NCI-H1417 treated with DMSO at 0.1 percent for 48 hours (cell line): ENCODE data around the gene GNB3.
A peak's percentile ranks its signal among the peaks of the same experiment; 100 is the strongest.
"Not testable (repeated sequence)": the region's sequence is repeated elsewhere in the genome, so short reads cannot be mapped to it uniquely, and the experiment has no call there.

ENCODE experiments used
- DNase-seq: peaks from one replicate; lab custom pipeline; 2025; lab: John Stamatoyannopoulos, UW

GNB3 gene

GRCh38 chr12:6860942-6861341 lies 20.2 kb downstream of the GNB3 start:
- no peak for DNase-seq

DNA sequence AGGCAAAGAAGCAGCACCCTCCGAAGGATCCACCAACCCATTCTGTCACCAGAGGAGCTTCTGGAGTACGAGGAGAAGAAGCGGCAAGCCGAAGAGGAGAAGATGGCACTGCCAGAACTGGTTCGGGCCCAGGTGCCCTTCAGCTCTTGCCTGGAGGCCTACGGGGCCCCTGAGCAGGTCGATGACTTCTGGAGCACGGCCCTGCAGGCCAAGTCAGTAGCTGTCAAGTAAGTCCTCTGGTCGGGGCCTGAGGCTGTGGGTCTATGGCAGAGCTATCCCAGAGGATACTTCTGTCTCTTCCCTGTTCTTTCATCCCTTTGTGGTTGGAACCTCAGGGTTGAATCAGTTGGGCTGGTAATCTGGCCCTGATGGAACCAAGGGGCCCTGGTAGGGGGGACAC lies 20.7 kb downstream of the GNB3 start:
- no peak for DNase-seq

GRCh38 chr12:6863033-6863432 lies 22.3 kb downstream of the GNB3 start:
- DNase-seq = no peak

GRCh38 chr12:6863586-6864321 lies 23.0 kb downstream of the GNB3 start:
- DNase-seq = no peak

GRCh38 chr12:6865307-6865706 lies 24.6 kb downstream of the GNB3 start:
- DNase-seq = not testable (repeated sequence)

DNA sequence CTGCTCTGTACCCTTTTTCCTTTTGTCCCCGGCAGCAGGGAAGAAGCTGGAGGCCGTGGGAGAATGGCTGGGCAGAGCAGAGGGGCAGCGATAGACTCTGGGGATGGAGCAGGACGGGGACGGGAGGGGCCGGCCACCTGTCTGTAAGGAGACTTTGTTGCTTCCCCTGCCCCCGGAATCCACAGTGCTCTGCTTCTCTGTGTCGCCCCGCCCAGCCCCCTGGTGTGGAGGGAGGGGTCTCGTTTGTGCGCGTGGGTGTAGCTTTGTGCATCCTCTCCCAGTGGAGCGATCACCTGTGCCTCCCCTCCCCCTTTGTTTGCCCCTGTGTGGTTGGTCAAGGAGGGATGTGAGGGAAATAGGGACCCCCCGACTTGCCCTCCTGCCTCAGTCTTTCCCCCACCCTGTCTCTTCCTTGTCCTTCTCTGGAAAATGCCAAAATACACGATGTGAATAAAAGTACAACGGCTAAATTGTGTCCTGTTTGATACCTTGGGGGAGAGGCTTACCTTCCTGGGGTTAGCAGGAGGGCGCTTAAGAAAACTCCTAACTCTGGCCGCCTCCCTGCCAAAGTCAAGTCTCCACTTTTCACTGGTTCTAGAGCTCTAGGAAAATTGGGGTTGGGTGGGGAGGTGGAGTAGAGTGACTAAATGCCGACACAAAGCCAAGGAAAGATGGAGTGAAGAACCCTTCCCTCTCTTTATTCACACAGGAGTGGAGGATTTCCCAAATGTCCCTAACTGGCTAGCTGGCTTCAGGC lies 25.6 kb downstream of the GNB3 start:
- DNase-seq = no peak

DNA sequence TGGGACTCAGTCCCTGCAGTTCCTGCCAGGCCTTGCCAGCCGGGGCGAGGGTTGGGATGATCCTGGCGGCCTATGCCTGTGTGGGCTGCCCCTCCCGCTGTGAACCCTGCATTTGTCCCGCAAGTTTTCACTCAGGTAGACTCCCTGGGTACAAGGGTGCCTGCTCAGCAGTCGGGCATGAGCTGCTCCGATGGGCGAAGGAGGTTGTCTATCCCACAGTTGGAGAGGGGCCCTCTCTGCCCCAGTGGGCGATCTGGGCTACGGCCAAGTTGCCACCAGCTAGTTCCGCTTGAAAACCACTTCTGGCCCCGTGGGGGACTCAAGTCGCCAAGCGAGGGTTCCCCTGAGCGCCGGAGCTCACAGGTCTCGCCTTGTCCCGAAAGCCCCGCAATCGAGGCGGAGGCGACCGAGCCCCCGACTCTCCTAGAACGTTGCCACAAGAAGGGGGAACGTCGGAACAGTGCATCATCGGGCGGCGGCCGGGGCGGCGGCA lies 26.2 kb downstream of the GNB3 start:
- no peak for DNase-seq

DNA sequence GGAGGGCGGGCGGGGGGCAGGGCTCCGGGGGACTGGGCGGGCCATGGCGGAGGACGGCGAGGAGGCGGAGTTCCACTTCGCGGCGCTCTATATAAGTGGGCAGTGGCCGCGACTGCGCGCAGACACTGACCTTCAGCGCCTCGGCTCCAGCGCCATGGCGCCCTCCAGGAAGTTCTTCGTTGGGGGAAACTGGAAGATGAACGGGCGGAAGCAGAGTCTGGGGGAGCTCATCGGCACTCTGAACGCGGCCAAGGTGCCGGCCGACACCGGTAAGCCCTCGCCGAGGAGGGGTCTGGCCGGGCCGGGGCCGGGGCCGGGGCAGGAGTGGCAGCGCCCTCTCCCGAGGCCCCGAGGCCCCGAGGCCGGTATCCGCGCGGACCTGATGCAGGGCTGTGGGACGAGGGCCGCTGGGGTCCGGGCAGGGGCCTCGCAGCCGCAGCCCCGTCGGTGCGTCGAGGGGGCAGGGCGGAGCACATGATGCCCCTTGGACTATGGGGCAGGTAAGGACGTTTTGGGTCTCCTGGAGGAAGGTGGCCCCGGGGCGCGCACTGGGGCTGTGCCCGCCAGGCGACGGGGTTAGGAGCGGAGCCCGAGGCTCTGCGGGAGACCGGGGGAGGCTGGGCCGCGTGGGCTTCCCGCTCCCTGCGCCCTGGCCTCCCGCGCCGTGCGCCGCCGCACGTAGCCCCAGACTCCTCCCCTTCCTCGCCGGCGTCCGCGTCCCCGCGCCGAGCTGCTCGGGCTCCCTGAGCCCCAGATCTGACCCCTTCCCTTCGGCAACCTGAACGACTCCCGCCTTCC lies 26.9 kb downstream of the GNB3 start, which contains the start of gene TPI1:
TSS of gene TPI1 (plus strand) at position 119 of the 798 bp plus-strand sequence. CDS start at position 155, 36 bp downstream.
- peak; percentile 55 for DNase-seq

- no peak for DNase-seq
Measured at GRCh38 chr12:6868211-6869048, 27.7 kb downstream of the GNB3 start.

DNA sequence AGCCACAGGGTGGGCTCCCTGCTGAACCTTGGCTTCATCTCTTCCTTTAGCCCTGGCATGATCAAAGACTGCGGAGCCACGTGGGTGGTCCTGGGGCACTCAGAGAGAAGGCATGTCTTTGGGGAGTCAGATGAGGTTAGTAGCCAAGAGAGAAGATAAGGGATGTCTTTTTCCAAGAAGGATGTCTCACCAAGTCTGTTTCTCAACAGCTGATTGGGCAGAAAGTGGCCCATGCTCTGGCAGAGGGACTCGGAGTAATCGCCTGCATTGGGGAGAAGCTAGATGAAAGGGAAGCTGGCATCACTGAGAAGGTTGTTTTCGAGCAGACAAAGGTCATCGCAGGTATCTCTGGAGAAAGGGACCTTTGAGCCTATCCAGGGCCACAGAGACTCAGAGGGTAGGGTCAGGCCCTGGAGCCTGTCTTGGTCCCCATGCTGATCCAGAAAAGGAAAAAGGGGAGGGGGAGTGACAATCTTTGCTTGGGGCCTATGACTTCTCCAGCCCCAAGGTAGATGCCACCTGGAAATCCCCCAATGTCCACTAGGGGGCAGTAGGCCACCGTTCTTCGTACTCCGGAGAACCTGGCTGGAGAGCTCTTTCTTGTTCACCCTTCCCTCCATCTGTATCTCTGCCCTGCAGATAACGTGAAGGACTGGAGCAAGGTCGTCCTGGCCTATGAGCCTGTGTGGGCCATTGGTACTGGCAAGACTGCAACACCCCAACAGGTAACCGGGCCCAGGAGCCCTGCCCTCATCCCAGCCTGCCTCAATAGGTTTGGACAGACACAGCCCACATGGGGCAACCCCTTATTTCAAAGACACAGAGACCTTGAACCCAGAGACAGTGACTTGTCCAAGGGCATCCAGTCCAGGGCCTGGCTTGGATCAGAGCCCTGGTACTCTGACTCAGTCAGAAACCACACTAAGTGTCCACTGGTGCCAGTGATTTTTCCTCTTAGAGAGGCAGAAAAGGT lies 28.6 kb downstream of the GNB3 start:
- peak; percentile 8 for DNase-seq

DNA sequence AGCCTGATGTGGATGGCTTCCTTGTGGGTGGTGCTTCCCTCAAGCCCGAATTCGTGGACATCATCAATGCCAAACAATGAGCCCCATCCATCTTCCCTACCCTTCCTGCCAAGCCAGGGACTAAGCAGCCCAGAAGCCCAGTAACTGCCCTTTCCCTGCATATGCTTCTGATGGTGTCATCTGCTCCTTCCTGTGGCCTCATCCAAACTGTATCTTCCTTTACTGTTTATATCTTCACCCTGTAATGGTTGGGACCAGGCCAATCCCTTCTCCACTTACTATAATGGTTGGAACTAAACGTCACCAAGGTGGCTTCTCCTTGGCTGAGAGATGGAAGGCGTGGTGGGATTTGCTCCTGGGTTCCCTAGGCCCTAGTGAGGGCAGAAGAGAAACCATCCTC lies 29.6 kb downstream of the GNB3 start:
- not testable (repeated sequence) for DNase-seq

- no peak for DNase-seq
Measured at GRCh38 chr12:6871052-6871957, 30.6 kb downstream of the GNB3 start.

DNA sequence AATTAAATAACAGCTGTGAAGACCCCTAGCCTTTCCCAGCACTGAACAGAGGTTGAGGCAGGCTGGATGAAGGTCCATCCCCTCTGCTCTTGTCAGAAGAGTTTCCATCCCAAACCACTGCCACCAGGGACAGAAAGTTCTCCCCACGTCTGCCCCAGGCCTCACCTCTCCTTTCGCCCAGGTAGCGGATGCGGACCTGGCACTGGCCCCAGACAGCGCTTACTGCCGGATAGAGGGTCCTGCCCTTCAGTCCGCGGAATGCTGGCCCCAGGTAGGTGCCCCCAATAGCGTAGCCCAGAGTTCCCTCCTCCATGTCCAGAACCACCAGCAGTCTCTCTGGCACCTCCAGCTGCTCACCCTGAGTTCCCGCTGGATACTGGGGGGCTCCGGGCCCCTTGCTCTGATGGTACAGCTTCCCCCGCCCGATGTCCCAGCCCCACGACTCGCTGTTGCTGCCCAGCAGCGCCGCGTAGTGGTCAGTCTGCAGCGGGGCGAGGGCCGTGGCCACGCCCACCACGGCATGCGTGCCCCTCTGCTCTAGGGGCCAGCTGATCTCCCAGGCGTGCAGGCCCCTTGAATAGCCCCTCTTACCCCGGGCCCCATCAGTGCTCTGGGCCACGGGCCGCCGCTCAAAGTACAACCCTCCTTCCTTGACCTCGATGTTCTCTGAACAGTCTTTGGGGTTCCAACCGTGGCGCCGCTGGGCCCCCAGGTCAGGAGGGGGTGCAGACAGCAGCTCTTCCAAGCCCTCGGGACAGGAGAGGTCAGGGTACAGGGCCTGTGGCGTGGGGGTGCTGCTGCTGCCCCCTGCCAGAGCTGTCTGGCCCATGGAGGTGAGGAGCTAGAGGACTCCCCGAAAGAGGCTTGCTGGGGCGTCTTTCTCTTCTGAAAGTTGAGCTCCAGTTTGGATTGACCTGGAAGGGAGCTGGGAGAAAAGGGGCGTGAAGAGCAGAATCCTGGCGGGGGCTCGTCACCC lies 31.6 kb downstream of the GNB3 start:
- no peak for DNase-seq

GRCh38 chr12:6873094-6874014 lies 32.6 kb downstream of the GNB3 start, which contains the start of gene SPSB2:
SPSB2 (minus strand) TSS chr12:6873303; CDS start chr12:6872901, 402 bp downstream.
- DNase-seq = peak; percentile 51

DNA sequence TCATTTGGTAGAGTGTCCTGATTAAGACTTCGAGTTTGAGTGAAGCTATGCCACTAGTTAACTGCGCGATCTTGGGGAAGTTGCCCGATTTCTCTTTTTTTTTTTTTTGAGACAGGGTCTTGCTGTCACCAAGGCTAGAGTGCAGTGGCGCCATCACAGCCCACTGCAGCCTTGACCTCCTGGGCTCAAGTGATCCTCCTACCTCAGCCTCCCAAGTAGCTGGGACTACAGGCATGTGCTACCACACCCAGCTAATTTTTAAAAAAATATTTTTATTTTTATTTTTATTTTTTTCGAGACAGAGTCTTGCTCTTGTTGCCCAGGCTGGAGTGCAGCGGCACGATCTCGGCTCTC lies 33.3 kb downstream of the GNB3 start:
- not testable (repeated sequence) for DNase-seq

GRCh38 chr12:6879824-6880223 lies 39.1 kb downstream of the GNB3 start:
- DNase-seq = not testable (repeated sequence)

DNA sequence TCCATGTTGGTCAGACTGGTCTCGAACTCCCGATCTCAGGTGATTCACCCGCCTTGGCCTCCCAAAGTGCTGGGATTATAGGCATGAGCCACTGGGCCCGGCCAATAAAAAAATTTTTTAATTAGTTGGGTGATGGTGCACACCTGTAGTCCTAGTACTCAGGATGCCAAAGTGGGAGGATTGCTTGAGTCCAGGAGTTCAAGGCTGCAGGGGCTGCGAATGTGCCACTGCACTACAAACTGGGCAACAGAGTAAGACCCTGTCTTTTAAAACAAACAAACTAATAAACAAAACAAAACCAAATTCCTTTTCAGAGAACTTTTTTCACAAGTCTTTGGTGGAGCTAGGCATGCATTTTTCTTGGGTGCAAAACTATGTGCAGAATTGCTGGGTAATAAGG lies 42.5 kb downstream of the GNB3 start:
- DNase-seq = no peak
